Gastroesophageal sphincter (tissue), 3 donors: ENCODE measurements around the gene EPHA2.

Experiments used
- CTCF ChIP-seq, 4 experiments: fragments of 200-600 bp in 2 of 4; fragments of 450-650 bp in 2 of 4; sonication (generic) in 1 of 4; IDR thresholded peaks; one replicate each; pipeline ENCODE4 v1.5.1; 2017 to 2019; ENCODE audit warnings: antibody characterized with exemption in 4 of 4, mild to moderate bottlenecking in 2 of 4, moderate library complexity in 2 of 4
- EP300 ChIP-seq: sonication (generic); formaldehyde crosslinking; IDR thresholded peaks from one replicate; pipeline ENCODE4 v1.6.1; 2017; ENCODE audit warnings: antibody characterized with exemption, mild to moderate bottlenecking
- POLR2A ChIP-seq, 2 donors: fragments of 450-650 bp; IDR thresholded peaks; one replicate each; pipeline ENCODE4 v1.6.1; 2017; ENCODE audit warnings: antibody characterized with exemption in 2 of 2, mild to moderate bottlenecking in 2 of 2, moderate library complexity in 1 of 2
- POLR2AphosphoS5 ChIP-seq: sonication (generic); formaldehyde crosslinking; IDR thresholded peaks from one replicate; pipeline ENCODE4 v1.6.1; 2017; ENCODE audit warnings: antibody characterized with exemption

DNA sequence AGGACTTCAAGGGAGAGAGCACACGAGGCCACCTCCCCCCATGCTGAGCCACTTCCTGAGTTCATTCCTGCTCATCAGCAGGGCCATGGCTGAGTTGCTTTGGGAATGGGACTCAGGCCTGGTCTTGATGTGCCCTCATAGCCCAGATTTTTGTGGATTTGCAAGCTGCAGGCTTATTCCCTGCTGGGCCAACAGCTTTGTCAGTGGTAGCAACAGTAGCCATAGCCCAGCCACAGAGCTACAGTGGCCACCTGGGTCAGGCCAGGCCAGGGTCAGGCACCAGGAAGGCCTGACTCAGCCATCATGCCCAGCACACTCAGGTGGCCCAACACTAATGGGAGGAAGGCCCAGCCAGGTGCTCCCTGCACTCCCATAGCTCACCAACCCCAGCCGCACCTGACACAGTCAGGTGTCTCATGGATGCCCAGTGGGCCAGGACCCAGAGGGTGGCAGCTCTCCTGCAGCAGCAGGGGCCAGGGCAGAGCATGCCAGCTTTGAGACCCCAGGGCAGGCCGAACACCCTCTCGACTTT lies 33.5 kb downstream of the EPHA2 start:
- no peak for TF ChIP-seq POLR2AphosphoS5
- TF ChIP-seq CTCF (IDR thresholded peaks at IDR 0.05), result no peak
- TF ChIP-seq EP300, result no peak
- no peak for TF ChIP-seq POLR2A (IDR thresholded peaks at IDR 0.05)
